Activated T-cell treated with anti-CD3 and anti-CD28 coated beads for 24 hours (primary cell): ENCODE data around the gene FAM240A.

Experiments
- DNase-seq: peaks from one replicate; pipeline ENCODE4 v3.0.0-alpha.2; 2020; ENCODE audit warnings: low read depth

The FAM240A gene

GRCh38 chr3:46675426-46675825 is 63.1 kb downstream of the FAM240A start:
- no peak for DNase-seq
